Stimulated activated CD8-positive, alpha-beta memory T cell treated with anti-CD3 and anti-CD28 coated beads, Interleukin-15, amount 100 ng/mL, for 1 hour (primary cell): ENCODE results near the gene RGR.

Experiments used
- DNase-seq: peaks from one replicate; pipeline ENCODE4 v3.0.0-alpha.2; 2020; ENCODE audit warnings: low read depth

Gene RGR

GRCh38 chr10:84244651-84245270 is at the start of gene RGR:
Gene RGR (plus strand): TSS chr10:84245053. CDS start chr10:84245091, 38 bp downstream.
- DNase-seq, result no peak

GRCh38 chr10:84196083-84196482 is 48.8 kb upstream of the RGR start:
- DNase-seq, result no peak

- DNase-seq, result no peak
These were observed 47.9 kb upstream of the RGR start for GRCh38 chr10:84196941-84197340.

- no peak for DNase-seq
These were observed 47.2 kb upstream of the RGR start for GRCh38 chr10:84197643-84198042.

GRCh38 chr10:84198206-84198915 is 46.5 kb upstream of the RGR start:
- DNase-seq, result no peak

- no peak for DNase-seq
These were observed 44.2 kb upstream of the RGR start for GRCh38 chr10:84200537-84201243.

- DNase-seq, result no peak
These were observed 43.6 kb upstream of the RGR start for GRCh38 chr10:84201244-84201606.

- DNase-seq, result no peak
These were observed 43.2 kb upstream of the RGR start for GRCh38 chr10:84201682-84202081.

- DNase-seq, result no peak
These were observed 42.5 kb upstream of the RGR start for GRCh38 chr10:84202349-84202748.

GRCh38 chr10:84204122-84204521 is 40.7 kb upstream of the RGR start:
- no peak for DNase-seq

- DNase-seq, result no peak
These were observed 40.2 kb upstream of the RGR start for GRCh38 chr10:84204610-84205009.

GRCh38 chr10:84205049-84205852 is 39.6 kb upstream of the RGR start:
- peak; percentile 24 for DNase-seq

GRCh38 chr10:84205853-84206525 is 38.9 kb upstream of the RGR start:
- DNase-seq, result no peak

- no peak for DNase-seq
These were observed 36.8 kb upstream of the RGR start for GRCh38 chr10:84208023-84208422.

- DNase-seq, result no peak
These were observed 33.3 kb upstream of the RGR start for GRCh38 chr10:84211566-84211965.

GRCh38 chr10:84212014-84212413 is 32.8 kb upstream of the RGR start:
- no peak for DNase-seq

- DNase-seq, result no peak
These were observed 31.8 kb upstream of the RGR start for GRCh38 chr10:84213076-84213475.

GRCh38 chr10:84214046-84214572 is 30.7 kb upstream of the RGR start:
- no peak for DNase-seq

- DNase-seq, result no peak
These were observed 30.1 kb upstream of the RGR start for GRCh38 chr10:84214612-84215235.

- DNase-seq, result no peak
These were observed 28.0 kb upstream of the RGR start for GRCh38 chr10:84216834-84217233.

GRCh38 chr10:84217746-84218145 is 27.1 kb upstream of the RGR start:
- DNase-seq, result no peak
